Endodermal cell (in vitro differentiated cells): ENCODE results near the gene GPRC5B. TPM values are rescaled to one million over a fixed set of nuclear protein-coding genes. Genes with fewer than 3 reads are reported as not detected.

ENCODE experiments used
- DNase-seq: peaks from one replicate; pipeline ENCODE4 v3.0.0-alpha.2; 2017
- H3K27ac ChIP-seq: 2 replicates; pipeline ENCODE4 v1.5.1; 2013; ENCODE audit warnings: mild to moderate bottlenecking, low read depth, low read length, moderate library complexity
- H3K27me3 ChIP-seq: 2 replicates; pipeline ENCODE4 v1.6.1; 2013; ENCODE audit warnings: mild to moderate bottlenecking, low read length, moderate library complexity; ENCODE audit not compliant: insufficient read depth, control insufficient read depth, poor library complexity, severe bottlenecking
- H3K36me3 ChIP-seq: 2 replicates; pipeline ENCODE4 v1.7.0; 2013; ENCODE audit warnings: mild to moderate bottlenecking, low read length, moderate library complexity; ENCODE audit not compliant: control insufficient read depth, insufficient read depth
- H3K4me1 ChIP-seq: one replicate; pipeline ENCODE4 v1.7.0; 2013; ENCODE audit warnings: low read length; ENCODE audit not compliant: control insufficient read depth, insufficient read depth
- H3K4me3 ChIP-seq: 2 replicates; pipeline ENCODE4 v1.5.1; 2013; ENCODE audit warnings: mild to moderate bottlenecking, low read length, moderate library complexity
- H3K9ac ChIP-seq: 2 replicates; pipeline ENCODE4 v1.6.1; 2013; ENCODE audit warnings: mild to moderate bottlenecking, low read length, moderate library complexity; ENCODE audit not compliant: poor library complexity, severe bottlenecking; ENCODE audit errors: extremely low read depth
- H3K9me3 ChIP-seq: 2 replicates; pipeline ENCODE4 v1.6.1; 2013; ENCODE audit warnings: mild to moderate bottlenecking, low read length, moderate library complexity; ENCODE audit not compliant: control insufficient read depth
- H3K27ac Mint-ChIP-seq: 2 replicates; pipeline ENCODE4 v1.8.0; 2020; ENCODE audit warnings: mixed read lengths
- H3K27me3 Mint-ChIP-seq: 2 replicates; pipeline ENCODE4 v1.8.0; 2021; ENCODE audit warnings: mild to moderate bottlenecking, mixed read lengths; ENCODE audit not compliant: insufficient read depth
- H3K36me3 Mint-ChIP-seq: 2 replicates; pipeline ENCODE4 v1.8.0; 2020; ENCODE audit warnings: low read depth, mixed read lengths
- H3K4me1 Mint-ChIP-seq: 2 replicates; pipeline ENCODE4 v1.8.0; 2020; ENCODE audit warnings: mixed read lengths
- H3K4me3 Mint-ChIP-seq: 2 replicates; pipeline ENCODE4 v1.8.0; 2020; ENCODE audit warnings: mild to moderate bottlenecking, moderate library complexity, mixed read lengths
- H3K9me3 Mint-ChIP-seq: 2 replicates; pipeline ENCODE4 v1.8.0; 2020; ENCODE audit warnings: mild to moderate bottlenecking, mixed read lengths
- CTCF ChIP-seq: fragments of 200-600 bp; sonication (generic); conservative IDR thresholded peaks from 2 replicates; pipeline ENCODE4 v1.5.0; 2021; ENCODE audit warnings: antibody characterized with exemption, mild to moderate bottlenecking
- WGBS, 2 experiments: methylation state at CpG; one replicate each; pipeline versions ENCODE4 v1.1.5 to v1.1.7; 2013; ENCODE audit warnings: missing lambda C conversion rate in 2 of 2, mixed read lengths in 1 of 2; ENCODE audit not compliant: insufficient coverage in 1 of 2, insufficient read length in 1 of 2; 5-methylcytosine and 5-hydroxymethylcytosine counted together
- total RNA-seq, 2 donors: library from RNA; stranded (reverse); fragmentation: NEBNext Ultra II Directional in 1 of 2; extraction: Animal tissue kit (Norgen Biotek cat#: 25700) in 1 of 2; gene quantifications; 2 replicates in 1 of 2; 3 replicates in 1 of 2; pipeline ENCODE4 v1.2.1, GENCODE V29; 2021

Gene GPRC5B
- total RNA-seq, 2 donors from 2014 or later = 39.5 to 49.1 TPM

GRCh38 chr16:19830902-19831560, 53.6 kb downstream of the GPRC5B start:
- H3K36me3 ChIP-seq = no peaks in the 10 kb centered on the region
- Mint-ChIP-seq H3K4me1 (no peaks in the 10 kb centered on the region), H3K9me3 (no peaks in the 10 kb centered on the region), H3K36me3 (peaks cover 13% of the 10 kb centered on the region), H3K27me3 (no peaks in the 10 kb centered on the region), H3K27ac (no peak overlapping the region), H3K4me3 (no peak overlapping the region)
- no peak overlapping the region for H3K27ac ChIP-seq
- 93 to 98% methylated on average over 4 to 5 of the region's 5 CpGs for WGBS, 2 experiments
- no peak overlapping the region for H3K4me3 ChIP-seq
- no peak overlapping the region for H3K9ac ChIP-seq
- H3K9me3 ChIP-seq = no peaks in the 10 kb centered on the region
- no peaks in the 10 kb centered on the region for H3K4me1 ChIP-seq
- DNase-seq = no peak
- no peaks in the 10 kb centered on the region for H3K27me3 ChIP-seq
- TF ChIP-seq CTCF = no peak

- H3K9ac ChIP-seq = no peak overlapping the region
- TF ChIP-seq CTCF = no peak
- H3K4me1 Mint-ChIP-seq = no peaks in the 10 kb centered on the region
- no peaks in the 10 kb centered on the region for H3K27me3 ChIP-seq
- H3K27ac Mint-ChIP-seq = no peak overlapping the region
- no peak overlapping the region for H3K4me3 Mint-ChIP-seq
- no peak overlapping the region for H3K4me3 ChIP-seq
- no peak overlapping the region for H3K27ac ChIP-seq
- DNase-seq = no peak
- H3K9me3 Mint-ChIP-seq = no peaks in the 10 kb centered on the region
- H3K9me3 ChIP-seq = no peaks in the 10 kb centered on the region
- H3K36me3 ChIP-seq = no peaks in the 10 kb centered on the region
- no peaks in the 10 kb centered on the region for H3K27me3 Mint-ChIP-seq
- 92 to 97% methylated on average over 5 to 9 of the region's 9 CpGs for WGBS, 2 experiments
- H3K4me1 ChIP-seq = no peaks in the 10 kb centered on the region
- peaks cover 13% of the 10 kb centered on the region for H3K36me3 Mint-ChIP-seq
Observed at GRCh38 chr16:19829844-19830692, 54.6 kb downstream of the GPRC5B start.

- H3K36me3 ChIP-seq = no peaks in the 10 kb centered on the region
- H3K4me3 ChIP-seq = no peak overlapping the region
- no peaks in the 10 kb centered on the region for H3K9me3 ChIP-seq
- DNase-seq = no peak
- Mint-ChIP-seq H3K27ac (no peak overlapping the region), H3K27me3 (no peaks in the 10 kb centered on the region), H3K4me3 (no peak overlapping the region), H3K36me3 (peaks cover 12% of the 10 kb centered on the region), H3K9me3 (no peaks in the 10 kb centered on the region), H3K4me1 (peaks cover under 1% of the 10 kb centered on the region)
- H3K27me3 ChIP-seq = no peaks in the 10 kb centered on the region
- H3K9ac ChIP-seq = no peak overlapping the region
- no peaks in the 10 kb centered on the region for H3K4me1 ChIP-seq
- 90 to 94% methylated on average over 5 of the region's 5 CpGs for WGBS, 2 experiments
- H3K27ac ChIP-seq = no peak overlapping the region
- no peak for TF ChIP-seq CTCF
Observed at GRCh38 chr16:19824216-19824615, 60.4 kb downstream of the GPRC5B start.
